CD1c-positive myeloid dendritic cell (primary cell): ENCODE data around the gene CDKN2A.
"Not testable (repeated sequence)": the region's sequence is repeated elsewhere in the genome, so short reads cannot be mapped to it uniquely, and the experiment has no call there.

Source experiments
- DNase-seq: peaks from one replicate; pipeline ENCODE4 v3.0.0-alpha.2; 2016; ENCODE audit errors: extremely low spot score

CDKN2A gene

DNA sequence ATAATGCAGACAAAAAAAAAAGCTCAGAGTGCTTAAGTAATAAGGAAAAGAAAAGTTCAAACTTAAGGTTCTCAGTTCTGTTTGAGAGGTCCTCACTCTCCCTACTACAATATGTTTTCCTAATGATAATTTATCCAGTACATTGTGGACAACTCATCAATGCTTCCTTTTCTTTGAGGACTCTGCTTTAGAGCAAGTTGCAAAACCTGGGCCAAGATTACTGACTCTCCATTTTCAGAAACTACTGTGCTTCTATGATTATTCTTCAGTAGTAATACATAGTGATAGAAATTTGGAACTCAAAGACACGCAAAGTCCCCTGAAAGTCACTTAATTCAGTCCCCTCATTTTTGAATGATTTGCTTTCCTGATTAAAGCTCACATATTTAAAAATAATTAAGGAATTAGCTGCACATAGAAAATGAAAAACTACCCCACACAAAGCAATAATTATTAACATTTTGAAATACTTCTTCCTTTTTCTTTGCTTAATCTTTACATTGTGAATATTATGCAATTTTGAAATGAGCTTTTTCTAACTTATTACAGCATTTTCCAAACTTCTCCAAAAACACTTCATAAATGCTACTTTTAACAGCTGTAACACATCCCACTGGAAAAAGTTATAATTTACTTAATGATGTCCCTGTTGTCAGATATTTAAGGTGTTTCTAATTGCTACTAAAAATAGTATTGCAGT is 11.2 kb downstream of the CDKN2A start:
- DNase-seq, result peak; percentile 57

- no peak for DNase-seq
These were observed 11.8 kb downstream of the CDKN2A start for GRCh38 chr9:21982391-21982790.

DNA sequence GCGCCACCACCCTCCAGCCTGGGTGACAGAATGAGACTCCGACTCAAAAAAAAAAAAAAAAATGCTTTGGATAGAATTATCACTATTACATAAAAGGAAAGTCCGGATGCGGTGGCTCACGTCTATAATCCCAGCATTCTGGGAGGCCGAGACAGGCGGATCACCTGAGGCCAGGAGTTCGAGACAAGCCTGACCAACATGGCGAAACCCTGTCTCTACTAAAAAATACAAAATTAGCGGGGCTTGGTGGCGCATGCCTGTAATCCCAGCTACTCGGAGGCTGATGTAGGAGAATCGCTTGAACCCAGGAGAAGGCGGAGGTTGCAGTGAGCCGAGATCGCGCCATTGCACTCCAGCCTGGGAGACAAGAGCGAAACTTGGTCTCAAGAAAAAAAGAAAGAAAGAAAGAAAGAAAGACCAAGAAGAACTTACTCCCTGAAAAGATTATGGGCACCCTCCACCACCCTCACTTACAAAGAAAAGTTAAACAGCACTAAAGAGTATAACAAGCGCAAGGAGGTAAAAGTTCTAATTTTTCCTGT is 17.8 kb downstream of the CDKN2A start:
- DNase-seq, result no peak

GRCh38 chr9:21974722-21975409 is 19.3 kb downstream of the CDKN2A start:
- peak; percentile 61 for DNase-seq

DNA sequence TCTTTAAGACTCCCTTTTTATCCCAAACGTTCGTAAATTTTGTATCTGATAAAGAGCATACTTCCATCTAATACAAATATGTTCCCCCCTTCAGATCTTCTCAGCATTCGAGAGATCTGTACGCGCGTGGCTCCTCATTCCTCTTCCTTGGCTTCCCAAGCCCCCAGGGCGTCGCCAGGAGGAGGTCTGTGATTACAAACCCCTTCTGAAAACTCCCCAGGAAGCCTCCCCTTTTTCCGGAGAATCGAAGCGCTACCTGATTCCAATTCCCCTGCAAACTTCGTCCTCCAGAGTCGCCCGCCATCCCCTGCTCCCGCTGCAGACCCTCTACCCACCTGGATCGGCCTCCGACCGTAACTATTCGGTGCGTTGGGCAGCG is 19.9 kb downstream of the CDKN2A start:
- DNase-seq, result no peak

DNA sequence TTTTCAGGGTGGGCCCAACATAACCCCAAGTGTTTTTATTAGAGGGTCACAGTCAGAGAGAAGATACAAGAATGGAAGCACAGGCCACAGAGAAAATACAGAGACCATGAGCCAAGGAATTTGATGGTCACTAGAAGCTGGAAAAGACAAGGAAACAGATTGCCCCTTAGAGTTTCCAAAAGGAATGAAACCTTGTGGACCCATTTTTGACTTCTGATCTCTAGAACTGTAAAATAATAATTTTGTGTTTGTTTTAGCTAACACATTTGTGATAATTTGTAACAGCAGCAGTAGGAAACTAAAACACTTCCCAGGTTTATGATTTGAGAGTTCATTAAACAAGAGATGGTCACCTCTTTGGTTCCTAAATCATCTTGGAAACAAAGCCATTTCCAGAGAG is 21.8 kb downstream of the CDKN2A start:
- no peak for DNase-seq

DNA sequence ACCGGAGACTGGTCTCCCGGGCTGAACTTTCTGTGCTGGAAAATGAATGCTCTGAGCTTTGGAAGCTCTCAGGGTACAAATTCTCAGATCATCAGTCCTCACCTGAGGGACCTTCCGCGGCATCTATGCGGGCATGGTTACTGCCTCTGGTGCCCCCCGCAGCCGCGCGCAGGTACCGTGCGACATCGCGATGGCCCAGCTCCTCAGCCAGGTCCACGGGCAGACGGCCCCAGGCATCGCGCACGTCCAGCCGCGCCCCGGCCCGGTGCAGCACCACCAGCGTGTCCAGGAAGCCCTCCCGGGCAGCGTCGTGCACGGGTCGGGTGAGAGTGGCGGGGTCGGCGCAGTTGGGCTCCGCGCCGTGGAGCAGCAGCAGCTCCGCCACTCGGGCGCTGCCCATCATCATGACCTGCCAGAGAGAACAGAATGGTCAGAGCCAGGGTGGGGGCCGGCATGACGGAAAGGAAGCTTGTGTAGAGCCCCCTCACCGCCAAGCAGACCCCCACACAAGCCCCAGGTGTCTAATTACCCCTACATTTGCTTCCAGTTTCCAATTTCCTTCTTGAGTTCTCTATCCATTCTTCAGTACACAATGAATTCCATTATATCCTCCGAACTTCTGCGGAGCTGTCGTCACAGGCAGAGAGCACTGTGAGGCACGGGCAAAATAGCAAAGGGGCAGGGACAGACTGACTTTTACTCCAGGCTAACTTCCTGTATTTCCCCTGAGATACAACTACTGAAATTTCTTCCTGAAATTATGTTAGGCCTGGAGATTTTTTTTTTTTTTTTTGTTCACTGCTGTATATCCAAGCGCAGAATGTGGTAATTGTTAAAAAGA is 23.2 kb downstream of the CDKN2A start:
- no peak for DNase-seq

GRCh38 chr9:21969951-21970799 is 24.0 kb downstream of the CDKN2A start:
- DNase-seq, result peak; percentile 26

DNA sequence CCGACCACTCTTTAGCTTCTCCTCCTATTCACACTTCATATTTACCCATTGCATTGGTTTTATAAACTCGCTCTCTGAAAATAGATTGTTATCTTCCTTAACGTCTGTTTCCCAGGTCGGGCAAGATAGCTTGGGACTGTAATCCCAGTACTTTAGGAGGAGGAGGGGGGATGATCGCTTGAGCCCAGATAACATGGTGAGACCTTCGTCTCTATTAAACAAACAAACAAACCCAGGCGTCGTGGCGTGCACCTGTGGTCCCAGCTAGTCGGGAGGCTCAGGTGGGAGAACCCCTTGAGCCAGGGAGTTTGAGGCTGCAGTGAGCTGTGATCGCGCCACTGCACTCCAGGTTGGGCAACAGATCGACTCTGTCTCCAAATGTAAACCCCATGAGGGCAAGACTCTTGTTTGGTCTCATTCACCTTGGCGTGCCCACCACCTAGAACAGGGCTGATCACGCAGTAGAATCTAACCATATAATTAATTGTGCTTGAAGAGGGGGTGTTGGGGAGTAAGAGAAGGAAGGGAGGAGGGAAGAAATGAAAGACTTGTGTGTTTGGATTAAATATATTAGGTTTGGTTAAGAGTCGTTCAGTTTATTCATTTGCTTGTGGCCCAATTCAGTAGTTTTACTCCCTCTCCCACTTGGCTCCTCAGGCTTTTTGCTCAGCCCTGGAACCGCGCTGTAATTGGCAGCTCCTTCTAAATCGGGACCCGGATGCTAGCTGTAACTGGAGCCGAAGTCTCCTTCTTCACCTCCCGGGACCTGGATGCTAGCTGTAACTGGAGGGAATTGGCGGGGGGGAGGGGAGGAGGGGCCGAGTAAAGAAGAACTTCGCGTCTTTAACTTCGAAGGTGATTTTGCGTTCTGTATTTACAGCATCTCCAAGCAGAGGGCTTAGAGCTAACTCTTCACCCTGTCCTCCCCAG is 24.9 kb downstream of the CDKN2A start:
- DNase-seq, result no peak

GRCh38 chr9:21968331-21969010 is 25.7 kb downstream of the CDKN2A start:
- no peak for DNase-seq

DNA sequence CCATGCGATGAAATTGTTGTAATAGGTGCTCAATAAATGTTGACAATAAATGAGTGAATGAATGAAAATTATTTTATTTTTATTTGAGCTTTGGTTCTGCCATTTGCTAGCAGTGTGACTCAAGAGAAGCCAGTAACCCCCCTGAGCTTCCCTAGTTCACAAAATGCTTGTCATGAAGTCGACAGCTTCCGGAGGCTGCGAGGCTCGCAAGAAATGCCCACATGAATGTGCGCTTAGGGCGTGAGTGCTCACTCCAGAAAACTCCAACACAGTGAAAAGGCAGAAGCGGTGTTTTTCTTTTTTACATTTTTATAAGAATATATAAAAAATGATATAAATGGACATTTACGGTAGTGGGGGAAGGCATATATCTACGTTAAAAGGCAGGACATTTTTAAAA is 26.5 kb downstream of the CDKN2A start:
- DNase-seq, result no peak

GRCh38 chr9:21967169-21967568 is 27.0 kb downstream of the CDKN2A start:
- no peak for DNase-seq

- DNase-seq, result no peak
These were observed 27.9 kb downstream of the CDKN2A start for GRCh38 chr9:21966140-21966851.

GRCh38 chr9:21965401-21965951 is 28.7 kb downstream of the CDKN2A start:
- peak; percentile 45 for DNase-seq

GRCh38 chr9:21964925-21965385 is 29.2 kb downstream of the CDKN2A start:
- DNase-seq, result peak; percentile 60

GRCh38 chr9:21961569-21961968 is 32.6 kb downstream of the CDKN2A start:
- DNase-seq, result no peak

- DNase-seq, result not testable (repeated sequence)
These were observed 34.9 kb downstream of the CDKN2A start for GRCh38 chr9:21959268-21959667.

DNA sequence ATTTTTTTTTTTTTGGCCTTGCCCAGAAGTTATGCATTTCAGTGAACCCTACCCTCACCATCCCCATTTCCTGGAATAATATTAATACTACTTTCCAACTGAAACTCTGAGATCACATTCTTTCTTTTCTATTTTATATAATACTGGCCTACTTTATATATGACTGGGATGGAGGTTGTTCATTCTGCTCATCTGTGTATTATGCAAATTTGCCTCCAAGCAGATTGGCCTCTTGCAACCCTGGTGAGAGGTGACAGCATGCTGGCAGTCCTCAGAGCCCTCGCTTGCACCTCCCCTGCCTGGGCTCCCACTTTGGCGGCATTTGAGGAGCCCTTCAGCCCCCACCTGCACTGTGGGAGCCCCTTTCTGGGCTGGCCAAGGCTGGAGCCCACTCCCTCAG is 35.4 kb downstream of the CDKN2A start:
- DNase-seq, result no peak

- no peak for DNase-seq
These were observed 48.6 kb downstream of the CDKN2A start for GRCh38 chr9:21945606-21946005.
